H1 (cell line): Measurements from ENCODE around the gene LTF.

Experiments
- EP300 ChIP-seq, 2 experiments: IDR thresholded peaks; 1 replicate in 1 of 2; 2 replicates in 1 of 2; pipeline ENCODE4 v1.6.1; 2011 to 2012; ENCODE audit warnings: low read depth in 2 of 2, low read length in 2 of 2, mild to moderate bottlenecking in 2 of 2, borderline replicate concordance in 1 of 2, inconsistent platforms in 1 of 2, moderate library complexity in 1 of 2
- FOSL1 ChIP-seq: IDR thresholded peaks from 2 replicates; pipeline ENCODE4 v1.6.1; 2011; ENCODE audit warnings: mild to moderate bottlenecking, low read depth, low read length, moderate library complexity; ENCODE audit not compliant: insufficient read depth
- POLR2A ChIP-seq, 2 experiments: IDR thresholded peaks; 1 replicate in 1 of 2; 2 replicates in 1 of 2; pipeline ENCODE4 v1.6.1; 2011; ENCODE audit warnings: low read depth in 2 of 2, low read length in 2 of 2, mild to moderate bottlenecking in 2 of 2; ENCODE audit errors: control extremely low read depth in 1 of 2
- POLR2AphosphoS5 ChIP-seq: IDR thresholded peaks from 2 replicates; pipeline ENCODE4 v1.6.1; 2011; ENCODE audit warnings: low read depth, low read length
- RAD21 ChIP-seq, 2 experiments: IDR thresholded peaks in 1 of 2; conservative IDR thresholded peaks in 1 of 2; 2 replicates each; pipeline ENCODE4 v1.6.1; 2011; ENCODE audit warnings: low read depth in 2 of 2, low read length in 2 of 2, improper control_type of control experiment in 1 of 2, inconsistent platforms in 1 of 2, mild to moderate bottlenecking in 1 of 2, moderate library complexity in 1 of 2
- RFX5 ChIP-seq: IDR thresholded peaks from 2 replicates; pipeline ENCODE4 v1.6.1; 2011; ENCODE audit warnings: low read depth, low read length, improper control_type of control experiment, borderline replicate concordance
- TF ChIP-seq, protein P1 (sequence below), 3 experiments: IDR thresholded peaks; 1 replicate in 2 of 3; 2 replicates in 1 of 3; pipeline versions ENCODE4 v1.5.1 to v1.6.1; 2011; ENCODE audit warnings: low read length in 3 of 3, mild to moderate bottlenecking in 3 of 3, inconsistent platforms in 2 of 3, low read depth in 1 of 3, moderate library complexity in 1 of 3; ENCODE audit not compliant: insufficient read depth in 1 of 3; ENCODE audit errors: control extremely low read depth in 1 of 3
- TF ChIP-seq, protein P2 (sequence below): IDR thresholded peaks from 2 replicates; pipeline ENCODE4 v1.6.1; 2012; ENCODE audit warnings: inconsistent platforms
- TF ChIP-seq, protein P3 (sequence below): IDR thresholded peaks from 2 replicates; pipeline ENCODE4 v1.6.1; 2011; ENCODE audit warnings: low read length, improper control_type of control experiment

DNA sequence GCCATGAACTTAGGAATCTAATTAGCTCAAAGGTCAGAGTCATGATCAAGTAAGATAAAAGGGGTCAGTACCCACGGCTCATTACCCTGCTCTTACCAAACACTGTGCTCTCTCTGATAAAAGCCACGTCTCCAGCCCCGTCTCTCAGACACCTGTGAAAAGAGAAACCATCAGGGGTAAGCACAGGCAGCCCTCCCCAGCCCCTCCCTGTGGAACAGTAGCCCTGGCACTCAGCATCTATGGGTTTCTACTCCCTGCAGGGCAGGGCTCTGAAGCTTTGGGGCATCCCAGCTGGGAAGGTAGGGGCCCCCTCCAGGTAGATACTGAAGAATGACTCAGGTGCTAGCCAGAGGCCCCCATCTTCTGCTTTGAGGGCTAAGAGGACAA is 10.5 kb downstream of the LTF start:
- TF ChIP-seq, protein P1, sequence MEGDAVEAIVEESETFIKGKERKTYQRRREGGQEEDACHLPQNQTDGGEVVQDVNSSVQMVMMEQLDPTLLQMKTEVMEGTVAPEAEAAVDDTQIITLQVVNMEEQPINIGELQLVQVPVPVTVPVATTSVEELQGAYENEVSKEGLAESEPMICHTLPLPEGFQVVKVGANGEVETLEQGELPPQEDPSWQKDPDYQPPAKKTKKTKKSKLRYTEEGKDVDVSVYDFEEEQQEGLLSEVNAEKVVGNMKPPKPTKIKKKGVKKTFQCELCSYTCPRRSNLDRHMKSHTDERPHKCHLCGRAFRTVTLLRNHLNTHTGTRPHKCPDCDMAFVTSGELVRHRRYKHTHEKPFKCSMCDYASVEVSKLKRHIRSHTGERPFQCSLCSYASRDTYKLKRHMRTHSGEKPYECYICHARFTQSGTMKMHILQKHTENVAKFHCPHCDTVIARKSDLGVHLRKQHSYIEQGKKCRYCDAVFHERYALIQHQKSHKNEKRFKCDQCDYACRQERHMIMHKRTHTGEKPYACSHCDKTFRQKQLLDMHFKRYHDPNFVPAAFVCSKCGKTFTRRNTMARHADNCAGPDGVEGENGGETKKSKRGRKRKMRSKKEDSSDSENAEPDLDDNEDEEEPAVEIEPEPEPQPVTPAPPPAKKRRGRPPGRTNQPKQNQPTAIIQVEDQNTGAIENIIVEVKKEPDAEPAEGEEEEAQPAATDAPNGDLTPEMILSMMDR (IDR thresholded peaks at IDR 0.05; ENCODE audit: control extremely low read depth in 1 of 3, insufficient read depth in 1 of 3, low read depth in 1 of 3, low read length in 3 of 3): no peak
- TF ChIP-seq RFX5 (no peak), POLR2AphosphoS5 (no peak), FOSL1 (no peak), POLR2A (IDR thresholded peaks at IDR 0.05; ENCODE audit: control extremely low read depth in 1 of 2, low read depth in 2 of 2, low read length in 2 of 2) (no peak), EP300 (IDR thresholded peaks at IDR 0.05; ENCODE audit: borderline replicate concordance in 1 of 2, low read depth in 2 of 2, low read length in 2 of 2) (no peak), RAD21 (IDR thresholded peaks at IDR 0.05 in 1 of 2, conservative IDR thresholded peaks at IDR 0.05 in 1 of 2; ENCODE audit: low read depth in 2 of 2, low read length in 2 of 2) (no peak)
- TF ChIP-seq, protein P2, sequence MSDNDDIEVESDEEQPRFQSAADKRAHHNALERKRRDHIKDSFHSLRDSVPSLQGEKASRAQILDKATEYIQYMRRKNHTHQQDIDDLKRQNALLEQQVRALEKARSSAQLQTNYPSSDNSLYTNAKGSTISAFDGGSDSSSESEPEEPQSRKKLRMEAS: no peak
- TF ChIP-seq, protein P3, sequence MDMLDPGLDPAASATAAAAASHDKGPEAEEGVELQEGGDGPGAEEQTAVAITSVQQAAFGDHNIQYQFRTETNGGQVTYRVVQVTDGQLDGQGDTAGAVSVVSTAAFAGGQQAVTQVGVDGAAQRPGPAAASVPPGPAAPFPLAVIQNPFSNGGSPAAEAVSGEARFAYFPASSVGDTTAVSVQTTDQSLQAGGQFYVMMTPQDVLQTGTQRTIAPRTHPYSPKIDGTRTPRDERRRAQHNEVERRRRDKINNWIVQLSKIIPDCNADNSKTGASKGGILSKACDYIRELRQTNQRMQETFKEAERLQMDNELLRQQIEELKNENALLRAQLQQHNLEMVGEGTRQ: no peak
